CD4-positive, alpha-beta T cell treated with Interleukin-21 for 1 hour (primary cell): ENCODE measurements around the gene MEGF10.

Experiments used
- DNase-seq: peaks from one replicate; pipeline ENCODE4 v3.0.0-alpha.2; 2020

The MEGF10 gene

DNA sequence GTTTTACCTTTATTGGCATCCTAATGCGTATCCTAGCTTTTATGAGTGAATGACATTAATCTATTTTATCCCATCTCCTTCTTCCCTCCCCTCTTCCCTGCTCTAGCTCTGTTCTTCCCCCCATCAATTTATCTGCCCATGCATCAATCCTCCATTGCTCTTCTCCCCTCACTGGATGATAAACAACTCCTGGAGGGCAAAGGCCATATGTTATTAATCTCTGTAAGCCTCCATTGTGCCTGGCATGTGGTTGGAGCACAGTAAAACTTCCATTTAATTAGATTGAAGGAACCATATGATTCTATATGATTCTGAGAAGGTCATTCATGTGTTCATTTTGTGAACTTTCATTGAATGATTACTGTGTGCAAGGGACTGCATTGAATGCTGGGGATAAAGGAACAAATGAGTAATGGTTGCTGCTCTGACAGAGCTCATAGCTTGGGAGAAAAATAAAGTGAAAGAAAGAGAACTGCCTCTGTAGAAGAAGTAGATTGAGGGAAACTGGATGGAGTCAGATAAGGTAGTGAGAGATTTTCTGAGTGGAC, 85.0 kb downstream of the MEGF10 start:
- DNase-seq: no peak

DNA sequence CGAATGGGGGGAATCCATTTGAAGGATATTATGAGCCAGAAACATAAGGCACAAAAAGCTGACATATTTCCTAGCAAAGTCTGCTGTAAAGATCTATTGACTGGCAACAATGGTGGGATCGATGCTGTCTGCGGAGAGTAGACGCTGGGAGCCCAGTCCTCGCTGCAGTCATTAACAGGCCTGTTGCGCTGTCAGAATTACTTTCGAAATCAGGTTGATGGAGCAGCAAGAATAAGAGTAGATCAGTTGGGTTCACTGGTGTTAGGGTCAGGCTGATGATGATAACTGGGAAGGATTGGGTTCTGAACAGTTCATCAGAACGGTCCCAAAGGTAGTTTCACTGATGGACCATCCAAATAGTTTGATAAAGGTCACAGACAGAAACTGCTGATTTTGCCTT, 87.1 kb downstream of the MEGF10 start:
- no peak for DNase-seq

- no peak for DNase-seq
Measured at GRCh38 chr5:127385936-127386335, 95.3 kb downstream of the MEGF10 start.

GRCh38 chr5:127386557-127386956, 96.0 kb downstream of the MEGF10 start:
- no peak for DNase-seq

GRCh38 chr5:127389601-127390000, 99.0 kb downstream of the MEGF10 start:
- DNase-seq: no peak

- DNase-seq: no peak
Measured at GRCh38 chr5:127392762-127393161, 102.2 kb downstream of the MEGF10 start.

DNA sequence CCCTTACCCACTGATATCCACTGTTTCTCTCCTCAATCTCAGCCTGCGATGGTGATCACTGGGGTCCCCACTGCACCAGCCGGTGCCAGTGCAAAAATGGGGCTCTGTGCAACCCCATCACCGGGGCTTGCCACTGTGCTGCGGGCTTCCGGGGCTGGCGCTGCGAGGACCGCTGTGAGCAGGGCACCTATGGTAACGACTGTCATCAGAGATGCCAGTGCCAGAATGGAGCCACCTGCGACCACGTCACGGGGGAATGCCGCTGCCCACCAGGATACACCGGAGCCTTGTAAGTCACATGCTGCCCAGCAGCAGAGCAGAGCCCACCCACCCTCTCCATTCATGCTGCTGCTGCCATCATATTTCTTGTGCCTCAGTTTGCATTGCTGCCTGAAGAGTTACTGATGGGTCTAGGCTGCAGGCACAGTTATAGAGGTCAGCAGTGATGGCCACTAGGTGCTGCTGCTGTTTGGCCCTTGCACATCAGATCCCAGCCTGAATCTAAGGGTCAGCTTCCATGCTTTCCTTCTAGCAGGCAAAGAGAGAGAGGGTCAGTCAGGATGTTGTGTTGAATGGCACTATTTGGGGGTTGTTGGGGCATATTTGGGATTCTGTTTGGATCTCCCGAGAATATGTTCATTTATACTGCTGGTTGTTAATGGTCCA, 106.0 kb downstream of the MEGF10 start:
- no peak for DNase-seq

- no peak for DNase-seq
Measured at GRCh38 chr5:127398508-127398907, 107.9 kb downstream of the MEGF10 start.

- no peak for DNase-seq
Measured at GRCh38 chr5:127399068-127399467, 108.5 kb downstream of the MEGF10 start.

- no peak for DNase-seq
Measured at GRCh38 chr5:127400539-127400938, 109.9 kb downstream of the MEGF10 start.

GRCh38 chr5:127400946-127401670, 110.5 kb downstream of the MEGF10 start:
- no peak for DNase-seq

DNA sequence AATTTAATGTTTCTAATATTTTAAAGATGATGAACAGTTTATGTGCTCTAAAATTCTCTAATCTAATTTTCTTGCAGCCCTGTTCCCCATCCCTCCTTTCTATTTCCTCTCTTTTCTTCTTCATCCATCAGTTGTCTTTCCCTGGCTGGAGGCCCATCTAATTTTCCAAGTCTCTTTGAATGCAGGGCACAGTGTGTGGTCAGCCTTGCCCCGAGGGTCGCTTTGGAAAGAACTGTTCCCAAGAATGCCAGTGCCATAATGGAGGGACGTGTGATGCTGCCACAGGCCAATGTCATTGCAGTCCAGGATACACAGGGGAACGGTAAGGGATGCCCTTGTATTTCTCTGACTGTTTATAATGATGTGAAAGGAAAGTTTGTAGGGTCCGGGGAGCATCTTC, 111.8 kb downstream of the MEGF10 start:
- DNase-seq: no peak

- no peak for DNase-seq
Measured at GRCh38 chr5:127404190-127404589, 113.6 kb downstream of the MEGF10 start.

GRCh38 chr5:127406326-127407121, 115.9 kb downstream of the MEGF10 start:
- DNase-seq: no peak

GRCh38 chr5:127409246-127409917, 118.8 kb downstream of the MEGF10 start:
- no peak for DNase-seq

DNA sequence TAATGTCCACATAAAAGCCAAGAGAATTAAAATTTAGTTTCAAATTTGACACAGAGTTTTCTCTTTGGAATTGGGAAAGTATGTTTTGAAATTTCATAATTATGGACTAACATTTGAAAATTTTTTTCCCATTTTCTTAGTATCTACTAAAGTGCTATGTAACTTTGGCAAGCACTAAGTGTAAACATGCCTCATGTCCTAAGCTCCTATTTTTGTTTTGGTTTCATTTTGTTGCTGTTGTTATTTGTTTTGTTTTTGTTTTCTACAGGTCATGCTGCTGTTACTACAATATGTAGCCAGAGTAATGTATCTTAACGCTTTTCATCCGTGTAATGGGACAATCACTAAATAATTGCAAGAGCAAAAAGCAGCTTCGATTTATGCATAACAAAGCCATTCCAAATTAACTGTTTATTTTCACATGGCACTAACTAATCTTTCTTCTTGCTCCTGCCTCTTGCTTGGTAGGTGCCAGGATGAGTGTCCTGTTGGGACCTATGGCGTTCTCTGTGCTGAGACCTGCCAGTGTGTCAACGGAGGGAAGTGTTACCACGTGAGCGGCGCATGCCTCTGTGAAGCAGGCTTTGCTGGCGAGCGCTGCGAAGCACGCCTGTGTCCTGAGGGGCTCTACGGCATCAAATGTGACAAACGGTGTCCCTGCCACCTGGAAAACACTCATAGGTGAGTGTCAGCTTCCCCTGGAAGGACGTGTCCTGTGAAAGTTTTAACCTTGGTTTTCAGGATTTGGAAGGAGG, 119.5 kb downstream of the MEGF10 start:
- no peak for DNase-seq

GRCh38 chr5:127410959-127411358, 120.4 kb downstream of the MEGF10 start:
- no peak for DNase-seq

GRCh38 chr5:127411381-127411780, 120.8 kb downstream of the MEGF10 start:
- DNase-seq: no peak

GRCh38 chr5:127412698-127413097, 122.1 kb downstream of the MEGF10 start:
- no peak for DNase-seq

DNA sequence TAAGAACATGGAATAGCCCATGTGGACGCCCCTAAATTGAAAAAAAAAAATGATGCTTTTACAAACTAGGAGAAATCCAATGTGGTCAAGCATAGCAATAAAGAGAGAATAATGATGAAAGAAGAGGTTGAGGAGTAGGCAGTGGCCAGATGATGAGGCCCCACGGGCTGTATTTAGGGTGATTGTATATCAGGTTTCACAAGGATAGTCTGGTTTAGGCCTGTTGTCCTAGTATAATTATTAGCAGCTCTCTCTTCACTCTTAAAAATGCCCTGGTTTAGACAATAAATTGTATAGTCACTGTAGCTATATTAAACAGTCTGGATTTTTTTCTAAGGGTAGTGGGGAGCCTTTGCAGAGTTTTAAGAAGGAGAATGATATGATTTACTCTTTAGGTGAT, 124.4 kb downstream of the MEGF10 start:
- DNase-seq: no peak

DNA sequence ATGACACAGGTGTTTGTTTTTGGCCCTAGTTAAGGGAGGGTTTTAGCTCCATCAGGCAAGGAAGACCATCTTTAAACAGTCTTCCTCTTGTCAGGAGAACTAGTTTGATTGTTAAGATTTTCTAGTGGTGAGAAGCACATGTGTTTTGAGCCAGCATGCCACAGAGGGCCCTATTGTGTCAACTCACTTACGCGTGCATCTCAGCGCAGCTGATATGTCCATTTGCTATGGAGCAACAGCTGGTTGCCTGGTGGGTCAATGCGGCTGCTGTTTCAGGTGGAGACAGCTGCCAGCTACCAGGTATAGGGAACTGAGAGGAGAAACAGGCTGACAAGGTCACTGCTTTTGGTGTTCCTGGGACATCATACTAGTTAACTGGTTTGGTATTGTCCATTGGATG, 126.3 kb downstream of the MEGF10 start:
- DNase-seq: no peak

DNA sequence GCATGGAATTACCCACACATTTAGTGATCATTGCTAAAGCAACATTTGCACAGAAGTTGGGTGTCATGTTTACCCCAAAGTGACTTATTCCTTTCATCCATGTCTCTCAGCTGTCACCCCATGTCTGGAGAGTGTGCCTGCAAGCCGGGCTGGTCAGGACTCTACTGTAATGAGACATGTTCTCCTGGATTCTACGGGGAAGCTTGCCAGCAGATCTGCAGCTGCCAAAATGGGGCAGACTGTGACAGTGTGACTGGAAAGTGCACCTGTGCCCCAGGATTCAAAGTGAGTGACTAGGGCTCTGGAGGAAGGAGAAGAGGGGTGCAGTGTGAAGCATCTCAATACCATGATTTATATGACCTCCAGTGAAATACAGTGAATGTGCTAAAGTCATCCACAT, 126.9 kb downstream of the MEGF10 start:
- no peak for DNase-seq
